Measurements from ENCODE around the gene XRCC5. TPM values are rescaled to one million over a fixed set of nuclear protein-coding genes. Genes with fewer than 3 reads are reported as not detected.

XRCC5 gene
- total and polyA plus RNA-seq, 3 donors from 2014 or later: 132 to 145 (median 133) TPM

GRCh38 chr2:216192931-216193330, 83.8 kb downstream of the XRCC5 start:
- Histone ChIP-seq H3K36me3 (ENCODE audit: low read depth, missing control alignments) (no peaks in the 10 kb centered on the region), H3K9me3 (no peaks in the 10 kb centered on the region), H3K27me3 (no peaks in the 10 kb centered on the region), H3K4me1 (peaks cover 22% of the 10 kb centered on the region), H3K4me3 (no peak overlapping the region), H3K27ac (no peak overlapping the region)
- 92 to 95% methylated on average over 3 of the region's 3 CpGs for WGBS, 2 donors
- DNase-seq: no peak
- TF ChIP-seq, protein P1, sequence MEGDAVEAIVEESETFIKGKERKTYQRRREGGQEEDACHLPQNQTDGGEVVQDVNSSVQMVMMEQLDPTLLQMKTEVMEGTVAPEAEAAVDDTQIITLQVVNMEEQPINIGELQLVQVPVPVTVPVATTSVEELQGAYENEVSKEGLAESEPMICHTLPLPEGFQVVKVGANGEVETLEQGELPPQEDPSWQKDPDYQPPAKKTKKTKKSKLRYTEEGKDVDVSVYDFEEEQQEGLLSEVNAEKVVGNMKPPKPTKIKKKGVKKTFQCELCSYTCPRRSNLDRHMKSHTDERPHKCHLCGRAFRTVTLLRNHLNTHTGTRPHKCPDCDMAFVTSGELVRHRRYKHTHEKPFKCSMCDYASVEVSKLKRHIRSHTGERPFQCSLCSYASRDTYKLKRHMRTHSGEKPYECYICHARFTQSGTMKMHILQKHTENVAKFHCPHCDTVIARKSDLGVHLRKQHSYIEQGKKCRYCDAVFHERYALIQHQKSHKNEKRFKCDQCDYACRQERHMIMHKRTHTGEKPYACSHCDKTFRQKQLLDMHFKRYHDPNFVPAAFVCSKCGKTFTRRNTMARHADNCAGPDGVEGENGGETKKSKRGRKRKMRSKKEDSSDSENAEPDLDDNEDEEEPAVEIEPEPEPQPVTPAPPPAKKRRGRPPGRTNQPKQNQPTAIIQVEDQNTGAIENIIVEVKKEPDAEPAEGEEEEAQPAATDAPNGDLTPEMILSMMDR (IDR thresholded peaks at IDR 0.05): no peak
- TF ChIP-seq POLR2A (IDR thresholded peaks at IDR 0.05): no peak
- intact Hi-C loops (cut with DNase I; ENCODE audit: low total_unique reads): no loop called here

- intact Hi-C loops (cut with DNase I; ENCODE audit: low total_unique reads): no loop called here
- H3K9me3 ChIP-seq: no peaks in the 10 kb centered on the region
- H3K27me3 ChIP-seq: no peaks in the 10 kb centered on the region
- H3K4me1 ChIP-seq: peaks cover 12% of the 10 kb centered on the region
- WGBS, 2 donors: 89 to 90% methylated on average over 3 of the region's 3 CpGs
- no peak overlapping the region for H3K4me3 ChIP-seq
- no peaks in the 10 kb centered on the region for H3K36me3 ChIP-seq (ENCODE audit: low read depth, missing control alignments)
- no peak for DNase-seq
- TF ChIP-seq POLR2A (IDR thresholded peaks at IDR 0.05): no peak
- TF ChIP-seq, protein P1 (IDR thresholded peaks at IDR 0.05): no peak
- H3K27ac ChIP-seq: no peak overlapping the region
These were observed 84.9 kb downstream of the XRCC5 start for GRCh38 chr2:216194013-216194412.

- H3K4me1 ChIP-seq: peaks cover 6% of the 10 kb centered on the region
- 77 to 97% methylated on average over 4 of the region's 4 CpGs for WGBS, 2 donors
- H3K4me3 ChIP-seq: no peak overlapping the region
- DNase-seq: no peak
- intact Hi-C loops (cut with DNase I; ENCODE audit: low total_unique reads): no loop called here
- no peaks in the 10 kb centered on the region for H3K36me3 ChIP-seq (ENCODE audit: low read depth, missing control alignments)
- H3K27ac ChIP-seq: no peak overlapping the region
- no peaks in the 10 kb centered on the region for H3K27me3 ChIP-seq
- no peak for TF ChIP-seq POLR2A (IDR thresholded peaks at IDR 0.05)
- TF ChIP-seq, protein P1 (IDR thresholded peaks at IDR 0.05): no peak
- H3K9me3 ChIP-seq: no peaks in the 10 kb centered on the region
These were observed 85.4 kb downstream of the XRCC5 start for GRCh38 chr2:216194561-216194960.

GRCh38 chr2:216195565-216196029, 86.4 kb downstream of the XRCC5 start:
- no peaks in the 10 kb centered on the region for H3K36me3 ChIP-seq (ENCODE audit: low read depth, missing control alignments)
- WGBS, 2 donors: 92 to 94% methylated on average over 4 of the region's 4 CpGs
- DNase-seq: no peak

More at GRCh38 chr2:216195565-216196029, 86.4 kb downstream of the XRCC5 start:
- intact Hi-C loops (cut with DNase I; ENCODE audit: low total_unique reads): no loop called here
- no peak overlapping the region for H3K4me3 ChIP-seq
- no peaks in the 10 kb centered on the region for H3K9me3 ChIP-seq
- no peak overlapping the region for H3K27ac ChIP-seq
- no peaks in the 10 kb centered on the region for H3K27me3 ChIP-seq
- TF ChIP-seq, protein P1 (IDR thresholded peaks at IDR 0.05): no peak
- no peak for TF ChIP-seq POLR2A (IDR thresholded peaks at IDR 0.05)
- H3K4me1 ChIP-seq: no peaks in the 10 kb centered on the region

Measured in testis (tissue), 3 donors.